HG03135 (cell line): Measurements from ENCODE around the gene CKB.

Experiments
- ATAC-seq: cut with Tn5 transposase; IDR thresholded peaks from one replicate; pipeline ENCODE4 v1.9.1; 2021; ENCODE audit warnings: mild to moderate bottlenecking, moderate library complexity; ENCODE audit not compliant: unreplicated experiment

The CKB gene

DNA sequence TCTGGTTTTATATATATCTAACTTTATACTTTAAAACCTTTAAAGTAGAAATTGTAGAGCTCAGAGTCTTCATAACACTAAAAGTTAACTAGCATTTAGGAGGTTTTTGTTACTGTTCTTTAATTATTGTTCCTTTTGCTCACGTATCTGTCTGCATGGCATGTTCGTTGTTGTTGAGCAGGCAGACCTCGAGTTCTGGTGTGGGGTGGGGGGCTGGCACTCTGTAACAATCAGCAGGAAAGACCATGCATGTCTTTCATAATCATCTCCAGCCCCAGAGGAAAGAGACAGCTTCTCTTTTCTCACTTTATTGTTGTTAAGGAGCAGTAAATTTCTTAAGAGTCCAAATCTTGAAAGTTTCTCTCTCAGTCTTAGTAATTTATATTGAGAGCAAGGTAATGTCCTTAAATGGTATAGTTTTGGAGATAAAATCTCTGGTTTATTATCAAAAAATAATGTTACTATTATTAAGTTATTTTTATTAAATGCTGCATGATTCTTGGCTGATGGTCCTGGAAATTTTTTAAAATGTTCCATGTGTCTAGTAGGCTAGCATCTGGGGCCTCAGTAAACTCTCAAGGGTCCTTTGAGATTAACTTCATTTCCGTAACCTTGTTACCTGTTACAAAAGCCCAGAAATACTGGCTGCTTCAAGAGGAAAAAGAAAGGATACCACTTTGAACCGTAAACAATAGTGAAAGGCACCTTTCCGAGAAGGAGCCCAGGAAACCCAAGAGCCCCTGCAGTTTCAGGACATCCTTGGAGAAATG is 30.3 kb downstream of the CKB start:
- no peak for ATAC-seq

DNA sequence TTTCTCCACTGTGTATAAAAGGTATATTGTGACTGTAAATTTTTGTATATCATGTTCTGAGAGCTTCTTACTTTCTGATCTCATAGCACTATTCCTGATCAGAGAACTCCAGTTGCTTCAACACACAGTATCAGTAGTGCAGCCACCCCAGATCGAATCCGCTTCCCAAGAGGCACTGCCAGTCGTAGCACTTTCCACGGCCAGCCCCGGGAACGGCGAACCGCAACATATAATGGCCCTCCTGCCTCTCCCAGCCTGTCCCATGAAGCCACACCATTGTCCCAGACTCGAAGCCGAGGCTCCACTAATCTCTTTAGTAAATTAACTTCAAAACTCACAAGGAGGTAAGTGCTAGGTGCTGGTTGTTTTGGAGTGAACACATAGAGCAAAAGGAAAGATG is 30.9 kb downstream of the CKB start:
- ATAC-seq = no peak

DNA sequence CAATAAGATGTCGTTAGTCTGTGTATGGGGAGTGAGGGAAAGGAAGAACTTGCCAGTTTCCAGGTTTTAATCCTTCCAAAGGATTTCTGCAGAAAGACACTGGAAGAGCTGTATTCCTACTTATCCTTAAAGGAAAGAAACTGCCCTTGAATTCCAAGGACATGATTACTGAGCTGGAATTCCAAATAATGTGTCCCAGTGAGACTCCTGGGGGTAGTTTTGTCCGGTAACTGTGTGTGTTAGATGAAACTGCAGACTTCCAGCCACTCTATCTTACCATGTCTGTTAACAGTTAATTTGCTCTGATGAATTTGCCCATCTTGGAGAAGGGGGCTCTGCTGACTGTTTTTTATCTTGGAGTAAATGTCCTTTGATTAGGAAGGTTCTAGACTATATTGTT is 33.0 kb downstream of the CKB start:
- ATAC-seq = no peak

DNA sequence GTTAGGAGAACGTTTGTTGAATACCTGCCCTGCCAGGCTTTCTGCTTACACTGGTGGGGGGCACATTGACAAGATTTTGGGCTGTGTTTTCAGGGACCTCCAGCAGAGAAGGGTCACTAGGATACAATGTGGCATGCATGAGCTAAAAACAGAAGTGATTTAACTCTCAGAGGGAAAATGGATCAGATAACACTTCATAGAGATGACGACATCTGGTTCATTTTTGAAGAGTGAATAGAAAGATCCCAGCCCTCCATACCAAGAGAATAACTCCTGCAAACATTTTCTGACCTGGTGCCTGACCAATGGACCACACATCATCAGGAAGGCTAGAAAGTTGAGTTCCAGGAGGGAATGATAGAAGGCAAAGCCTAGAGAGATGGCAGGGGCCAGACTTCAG is 33.7 kb downstream of the CKB start:
- ATAC-seq = no peak

DNA sequence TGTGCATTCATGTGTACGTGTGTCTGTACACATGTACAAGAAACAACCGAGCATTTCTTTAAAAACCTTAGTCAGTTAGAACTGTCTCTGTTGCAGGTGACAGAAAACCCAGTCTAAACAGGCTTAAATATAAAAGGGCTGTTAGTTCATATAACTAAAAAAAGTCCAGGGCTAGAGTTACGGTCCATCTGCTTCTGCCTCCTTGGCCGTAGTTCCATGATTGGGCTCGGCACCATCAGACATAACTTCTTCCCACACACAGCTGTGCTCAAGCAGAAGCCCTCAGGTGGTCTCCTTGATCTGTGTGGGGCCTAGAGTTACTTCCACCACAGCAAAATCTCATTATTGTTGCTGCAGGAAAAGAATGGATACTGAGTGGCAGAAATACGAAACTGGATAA is 34.6 kb downstream of the CKB start:
- ATAC-seq = no peak

DNA sequence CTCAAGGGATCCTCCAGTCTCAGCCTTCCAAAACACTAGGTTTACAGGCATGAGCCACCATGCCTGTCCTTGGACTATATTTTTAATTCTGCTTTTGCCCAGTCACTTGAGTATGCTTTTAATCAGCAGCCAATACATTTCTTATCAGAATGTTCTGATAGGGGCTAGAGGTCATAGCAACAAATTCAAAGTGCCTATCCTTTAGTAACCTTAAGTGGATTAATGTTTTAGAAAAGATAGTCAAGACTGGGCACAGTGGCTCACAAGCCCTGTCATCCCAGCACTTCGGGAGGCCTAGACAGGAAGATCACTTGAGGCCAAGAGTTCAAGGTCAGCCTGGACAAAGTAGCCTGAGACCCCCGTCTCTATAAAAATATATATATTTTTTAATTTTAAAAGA is 37.1 kb downstream of the CKB start:
- ATAC-seq = no peak

DNA sequence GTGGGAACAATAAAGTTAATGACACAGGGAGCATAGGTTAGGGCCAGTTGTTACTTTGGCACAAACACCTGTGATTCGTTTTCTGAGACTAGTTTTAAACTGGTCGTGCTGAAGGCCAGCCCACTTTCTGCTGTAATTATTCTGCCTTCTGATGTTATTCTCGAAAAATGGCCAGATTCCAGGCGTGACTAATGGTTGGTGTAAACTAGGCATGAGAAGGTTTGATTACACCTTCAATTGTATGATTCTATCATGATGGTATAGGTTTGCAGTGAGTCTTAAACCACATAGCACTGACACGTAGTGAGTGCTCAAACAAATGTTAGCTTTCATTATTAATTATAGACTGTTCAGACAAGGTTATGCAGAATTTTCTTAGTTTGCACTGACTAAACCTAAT is 39.0 kb downstream of the CKB start:
- no peak for ATAC-seq

DNA sequence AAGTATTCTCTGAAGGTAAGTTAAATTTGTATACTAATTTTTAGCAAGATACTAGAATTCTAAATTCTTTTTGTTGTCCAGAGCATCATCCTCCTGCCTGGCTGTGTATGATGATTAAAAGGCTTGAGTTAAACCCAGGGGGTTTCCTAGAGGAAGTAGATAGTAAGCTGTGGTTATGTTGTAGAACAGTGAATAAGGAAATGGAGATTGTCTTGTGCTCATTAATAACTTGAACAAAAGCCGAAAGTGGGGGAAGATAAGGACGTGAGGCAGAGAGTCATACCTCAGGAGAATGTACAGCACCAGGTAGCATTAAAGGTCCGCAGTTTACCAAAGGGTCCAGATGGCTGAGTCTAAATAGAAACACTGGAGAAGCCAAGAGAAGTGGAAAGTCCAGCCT is 42.0 kb downstream of the CKB start:
- ATAC-seq = no peak

DNA sequence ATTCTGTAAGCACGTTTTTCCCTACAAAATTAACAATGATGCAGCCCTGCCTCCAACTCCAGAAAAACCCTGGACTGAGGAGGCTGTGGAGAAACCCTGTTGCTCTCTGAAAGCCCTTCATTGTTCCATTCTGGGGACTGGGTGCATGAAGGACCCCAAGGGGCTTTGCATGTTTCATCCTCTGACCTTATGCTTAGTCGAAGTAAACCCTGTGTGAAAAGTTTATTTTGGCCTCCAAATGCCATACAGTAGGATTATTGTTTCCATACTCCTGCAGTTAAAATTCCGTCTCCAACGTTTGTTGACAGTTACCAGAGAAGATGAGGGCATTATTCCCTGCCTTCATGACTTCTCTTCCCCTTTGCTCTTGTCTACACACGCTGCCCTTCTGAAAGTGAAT is 46.0 kb downstream of the CKB start:
- ATAC-seq = no peak

DNA sequence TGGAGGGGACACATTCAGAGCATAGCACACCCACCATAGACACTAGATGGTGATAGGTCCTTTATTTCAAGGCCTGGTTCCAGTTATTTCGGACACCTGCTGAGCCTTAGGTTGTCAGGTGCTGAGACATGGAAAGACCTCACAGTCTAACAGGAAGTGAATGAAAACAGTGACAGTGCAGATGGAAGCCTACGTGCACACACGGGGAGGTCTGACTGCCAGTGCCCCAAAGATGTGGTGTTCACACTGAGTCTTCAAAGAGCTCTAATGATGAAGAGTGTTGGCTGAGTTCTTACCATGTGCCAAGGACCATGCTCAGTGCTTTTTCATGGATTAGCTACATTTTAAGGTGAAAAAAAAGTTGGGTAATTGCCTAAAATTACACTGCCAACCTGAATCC is 46.6 kb downstream of the CKB start:
- no peak for ATAC-seq

DNA sequence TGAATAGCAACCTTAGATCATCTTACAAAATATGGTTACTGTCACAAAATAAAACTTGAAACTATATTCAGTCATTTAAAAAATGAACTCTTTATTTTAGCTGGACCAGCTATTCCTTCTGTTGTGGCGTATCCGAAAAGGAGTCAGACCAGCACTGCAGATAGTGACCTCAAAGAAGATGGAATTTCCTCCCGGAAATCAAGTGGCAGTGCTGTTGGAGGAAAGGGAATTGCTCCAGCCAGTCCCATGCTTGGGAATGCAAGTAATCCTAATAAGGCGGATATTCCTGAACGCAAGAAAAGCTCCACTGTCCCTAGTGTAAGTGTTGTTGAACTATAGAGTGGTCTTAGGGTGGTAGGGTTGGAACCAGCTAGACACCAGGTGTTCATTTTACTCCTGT is 47.7 kb downstream of the CKB start:
- no peak for ATAC-seq

DNA sequence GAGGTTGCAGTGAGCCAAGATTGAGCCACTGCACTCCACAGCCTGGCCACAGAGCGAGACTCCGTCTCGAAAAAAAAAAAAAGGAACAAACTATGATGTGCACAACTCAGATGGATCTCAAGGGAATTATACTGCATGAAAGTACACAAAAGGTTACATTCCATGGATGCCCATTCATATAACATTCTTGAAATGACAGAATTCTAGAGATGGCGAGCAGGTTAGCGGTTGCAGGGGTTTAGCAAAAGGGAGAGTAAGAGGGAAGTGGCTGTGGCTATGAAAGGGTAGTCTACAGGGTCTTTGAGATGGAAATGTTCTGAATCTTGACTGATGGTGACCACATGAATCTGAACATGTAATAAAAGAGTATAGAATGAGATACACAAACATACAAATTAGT is 49.7 kb downstream of the CKB start:
- ATAC-seq = no peak
